Keratinocyte (primary cell): ENCODE results near the gene AKAP6.

Source experiments
- EZH2 ChIP-seq: IDR thresholded peaks from one replicate; pipeline ENCODE4 v1.6.1; 2012; ENCODE audit warnings: inconsistent platforms, mild to moderate bottlenecking, low read length, moderate library complexity
- TF ChIP-seq, protein P1 (sequence below), 3 experiments: IDR thresholded peaks in 1 of 3; conservative IDR thresholded peaks in 1 of 3; optimal IDR thresholded peaks in 1 of 3; 2 replicates in 2 of 3; 3 replicates in 1 of 3; pipeline versions ENCODE3 to v1.5.1; 2011; ENCODE audit warnings: low read length in 3 of 3, mild to moderate bottlenecking in 3 of 3, moderate library complexity in 2 of 3, control low read depth in 1 of 3, inconsistent platforms in 1 of 3; ENCODE audit not compliant: insufficient read depth in 2 of 3; ENCODE audit errors: extremely low read depth in 1 of 3

DNA sequence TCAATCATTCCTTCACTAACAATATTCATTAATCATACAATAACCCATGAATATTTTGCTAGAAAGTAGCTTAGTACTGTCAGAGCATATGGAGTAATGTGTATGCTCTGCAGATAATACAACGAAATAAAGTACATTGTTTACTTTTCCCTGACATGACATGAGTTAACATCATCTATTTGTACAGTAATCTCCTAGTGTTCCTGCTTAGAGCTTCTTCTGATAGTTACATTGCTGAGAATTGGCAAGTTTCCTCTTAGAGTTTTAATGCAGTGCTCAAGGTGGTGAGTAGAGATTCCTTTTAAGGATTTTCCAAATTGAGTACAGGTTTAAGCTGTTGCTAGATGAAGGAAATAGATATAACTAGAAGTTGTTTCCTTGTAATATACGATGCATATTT is 445.1 kb downstream of the AKAP6 start:
- TF ChIP-seq, protein P1, sequence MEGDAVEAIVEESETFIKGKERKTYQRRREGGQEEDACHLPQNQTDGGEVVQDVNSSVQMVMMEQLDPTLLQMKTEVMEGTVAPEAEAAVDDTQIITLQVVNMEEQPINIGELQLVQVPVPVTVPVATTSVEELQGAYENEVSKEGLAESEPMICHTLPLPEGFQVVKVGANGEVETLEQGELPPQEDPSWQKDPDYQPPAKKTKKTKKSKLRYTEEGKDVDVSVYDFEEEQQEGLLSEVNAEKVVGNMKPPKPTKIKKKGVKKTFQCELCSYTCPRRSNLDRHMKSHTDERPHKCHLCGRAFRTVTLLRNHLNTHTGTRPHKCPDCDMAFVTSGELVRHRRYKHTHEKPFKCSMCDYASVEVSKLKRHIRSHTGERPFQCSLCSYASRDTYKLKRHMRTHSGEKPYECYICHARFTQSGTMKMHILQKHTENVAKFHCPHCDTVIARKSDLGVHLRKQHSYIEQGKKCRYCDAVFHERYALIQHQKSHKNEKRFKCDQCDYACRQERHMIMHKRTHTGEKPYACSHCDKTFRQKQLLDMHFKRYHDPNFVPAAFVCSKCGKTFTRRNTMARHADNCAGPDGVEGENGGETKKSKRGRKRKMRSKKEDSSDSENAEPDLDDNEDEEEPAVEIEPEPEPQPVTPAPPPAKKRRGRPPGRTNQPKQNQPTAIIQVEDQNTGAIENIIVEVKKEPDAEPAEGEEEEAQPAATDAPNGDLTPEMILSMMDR (optimal IDR thresholded peaks at IDR 0.05 in 1 of 3, IDR thresholded peaks at IDR 0.05 in 1 of 3, conservative IDR thresholded peaks at IDR 0.05 in 1 of 3; ENCODE audit: extremely low read depth in 1 of 3, insufficient read depth in 2 of 3, low read length in 3 of 3) = no peak
- TF ChIP-seq EZH2 = no peak
